ENCODE measurements around the gene SHISA5. TPM values are rescaled to one million over a fixed set of nuclear protein-coding genes. Genes with fewer than 3 reads are reported as not detected.

SHISA5 gene
- total and polyA plus RNA-seq, 2 of the 8 experiments (the other 6 are each of a cell fraction or from before 2014, with no cell fraction given), result 196 to 315 TPM

GRCh38 chr3:48436855-48437254 is 67.1 kb downstream of the SHISA5 start:
- Histone ChIP-seq H3K18ac (ENCODE audit: extremely low read depth, low read length) (no peak overlapping the region), H3K79me1 (ENCODE audit: low read depth, low read length) (peaks cover 6% of the 10 kb centered on the region), H3K4me3 (ENCODE audit: extremely low read depth in 1 of 4, insufficient read depth in 2 of 4, low read depth in 3 of 4, low read length in 4 of 4) (no peak overlapping the region), H2AFZ (ENCODE audit: low read length) (no peak overlapping the region), H4K20me1 (replicated peaks in 1 of 2; ENCODE audit: control insufficient read depth in 1 of 2, insufficient read depth in 2 of 2, low read length in 2 of 2) (peaks cover 0 to 8% of the 10 kb centered on the region in 2 experiments), H2AK5ac (ENCODE audit: low read depth, low read length) (no peak overlapping the region), H4K5ac (ENCODE audit: insufficient read length, low read depth, low read length) (no peak overlapping the region), H3K27me3 (replicated peaks in 1 of 4; ENCODE audit: control insufficient read depth in 3 of 4, extremely low read depth in 1 of 4, insufficient read depth in 3 of 4, low read length in 3 of 4) (no peaks in the 10 kb centered on the region), H2BK120ac (replicated peaks; ENCODE audit: low read depth, low read length) (no peak overlapping the region), H3K4ac (replicated peaks; ENCODE audit: insufficient read length, low read depth, low read length) (no peak overlapping the region), H3K79me2 (ENCODE audit: control insufficient read depth in 1 of 2, insufficient read depth in 2 of 2, low read length in 2 of 2) (peaks cover 5 to 38% of the 10 kb centered on the region in 2 experiments; a peak in 3 of 4 replicates), H3K23me2 (ENCODE audit: low read depth, low read length) (peaks cover 3% of the 10 kb centered on the region; the same call in 1 of the 2 replicates), H4K8ac (ENCODE audit: extremely low read depth, insufficient read depth, low read length) (no peak overlapping the region), H2BK15ac (ENCODE audit: low read length) (no peak overlapping the region), H3K36me3 (ENCODE audit: control insufficient read depth in 2 of 4, insufficient read depth in 4 of 4, low read length in 3 of 4) (peaks cover 4 to 32% (median 17%) of the 10 kb centered on the region in 4 experiments; a peak in 6 of 8 replicates), H3K9me3 (ENCODE audit: insufficient read depth in 2 of 2, low read depth in 1 of 2, low read length in 1 of 2) (no peaks in the 10 kb centered on the region), H2BK20ac (ENCODE audit: low read length) (no peak overlapping the region), H3K14ac (ENCODE audit: insufficient read length) (no peak overlapping the region), H3K23ac (ENCODE audit: insufficient read length) (no peak overlapping the region), H3K56ac (replicated peaks; ENCODE audit: insufficient read length, low read depth, low read length) (no peak overlapping the region), H3K9ac (replicated peaks in 1 of 4; ENCODE audit: extremely low read depth in 1 of 4, low read depth in 3 of 4, low read length in 3 of 4) (no peak overlapping the region), H4K91ac (replicated peaks; ENCODE audit: insufficient read length, low read length) (no peak overlapping the region), H3K27ac (ENCODE audit: low read depth, low read length) (no peak overlapping the region), H2BK5ac (ENCODE audit: low read depth, low read length) (no peak overlapping the region), H3K4me1 (replicated peaks in 1 of 4; ENCODE audit: control insufficient read depth in 3 of 4, insufficient read depth in 4 of 4, low read length in 3 of 4) (peaks cover 0 to 11% (median 5%) of the 10 kb centered on the region in 4 experiments; a peak in 5 of 7 replicates), H2BK12ac (ENCODE audit: low read depth, low read length) (no peak overlapping the region), H3K4me2 (ENCODE audit: insufficient read depth in 1 of 2, low read depth in 2 of 2, low read length in 2 of 2) (no peak overlapping the region)
- no peak for TF ChIP-seq FOSL1 (IDR thresholded peaks at IDR 0.05; ENCODE audit: insufficient read depth, low read depth, low read length)
- no peak for TF ChIP-seq KDM4A (IDR thresholded peaks at IDR 0.05; ENCODE audit: low read depth, low read length, severe bottlenecking)
- TF ChIP-seq POU5F1 (IDR thresholded peaks at IDR 0.05; ENCODE audit: low read depth, low read length), result no peak
- TF ChIP-seq SIRT6 (IDR thresholded peaks at IDR 0.05; ENCODE audit: low read length), result no peak
- TF ChIP-seq NRF1 (IDR thresholded peaks at IDR 0.05; ENCODE audit: low read depth, low read length), result no peak
- no peak for TF ChIP-seq EP300 (IDR thresholded peaks at IDR 0.05; ENCODE audit: borderline replicate concordance in 1 of 2, low read depth in 2 of 2, low read length in 2 of 2)
- no peak for TF ChIP-seq PHF8 (conservative IDR thresholded peaks at IDR 0.05; ENCODE audit: low read depth, low read length)
- TF ChIP-seq CEBPB (IDR thresholded peaks at IDR 0.05; ENCODE audit: low read depth, low read length), result no peak
- TF ChIP-seq GABPA (IDR thresholded peaks at IDR 0.05; ENCODE audit: borderline replicate concordance, insufficient read depth, low read length), result no peak
- no peak for TF ChIP-seq RBBP5 (IDR thresholded peaks at IDR 0.05; ENCODE audit: borderline replicate concordance, low read depth, low read length)
- TF ChIP-seq CHD1 (IDR thresholded peaks at IDR 0.05; ENCODE audit: low read depth, low read length), result no peak
- CTCF ChIA-PET (ENCODE audit: partially characterized antibody), result interaction anchor here (0.6 to 7.7 kb wide), 40 partner anchors 9 to 278 kb away, joined by 3 to 220 read pairs (median 9); partner anchors contain the start of genes ATRIP and SLC26A6
- FAIRE-seq, result no peak
- 90% methylated on average over 7 of the region's 7 CpGs; no CpG with 5 or more reads in 1 of the 2 experiments for WGBS, 2 experiments (ENCODE audit: extremely low coverage in 1 of 2, insufficient coverage in 1 of 2, insufficient read length in 1 of 2, insufficient replicate concordance in 2 of 2, low coverage in 1 of 2, low lambda C conversion rate in 2 of 2, missing lambda C conversion rate in 1 of 2)
- no peak for DNase-seq (ENCODE audit: low read depth in 1 of 2, low spot score in 2 of 2)
- POLR2A ChIA-PET (ENCODE audit: partially characterized antibody), result interaction anchor here (1.0 to 31.5 kb wide), 17 partner anchors 7 to 249 kb away, joined by 3 to 650 read pairs (median 4); partner anchors contain the start of genes ATRIP, CCDC51, CDC25A and SHISA5

Measured in H1 (cell line).